Endothelial cell of umbilical vein (primary cell): ENCODE measurements around the gene C6orf136. TPM values are rescaled to one million over a fixed set of nuclear protein-coding genes. Genes with fewer than 3 reads are reported as not detected.

ENCODE experiments used
- BruUV-seq: library from RNA; stranded (reverse); fragments of 400-500 nt; replicated peaks from 2 replicates; lab custom pipeline; 2021; lab: Mats Ljungman, UMichigan
- CTCF ChIA-PET: fragments of 300-600, 350-600 bp; sonication (Branson Sonifier 250); formaldehyde crosslinking; loops from one replicate; lab custom pipeline; 2021; ENCODE audit warnings: antibody characterized with exemption, inconsistent platforms; lab: Charles Lee
- POLR2A ChIA-PET: fragments of 300-600, 350-600 bp; sonication (Branson Sonifier 250); formaldehyde crosslinking; loops from one replicate; lab custom pipeline; 2021; ENCODE audit warnings: antibody characterized with exemption, inconsistent platforms; lab: Charles Lee
- DNase-seq: peaks from one replicate; pipeline ENCODE4 v3.0.0-alpha.2; 2011; ENCODE audit warnings: low read depth, low spot score
- FAIRE-seq: peaks from 2 replicates; lab custom pipeline; 2011; peaks lifted over from hg19 to GRCh38; lab: Jason Lieb, UNC
- H2AFZ ChIP-seq: 2 replicates; pipeline ENCODE4 v1.6.0; 2012; ENCODE audit warnings: low read depth, low read length, control low read depth, inconsistent platforms
- H3K27ac ChIP-seq: 2 replicates; pipeline ENCODE4 v1.5.1; 2011; ENCODE audit warnings: low read depth, mild to moderate bottlenecking, control low read depth, low read length, moderate library complexity; ENCODE audit not compliant: insufficient read depth
- H3K27me3 ChIP-seq, 2 experiments: 2 replicates each; pipeline versions ENCODE4 v1.6.0 to v1.6.1; 2011; ENCODE audit warnings: low read length in 2 of 2, mixed read lengths in 1 of 2; ENCODE audit not compliant: control insufficient read depth in 2 of 2, insufficient read depth in 2 of 2
- H3K36me3 ChIP-seq, 2 experiments: 2 replicates in 1 of 2; 3 replicates in 1 of 2; pipeline ENCODE4 v1.5.1; 2011; ENCODE audit warnings: low read length in 2 of 2, mild to moderate bottlenecking in 1 of 2, moderate library complexity in 1 of 2; ENCODE audit not compliant: control insufficient read depth in 2 of 2, insufficient read depth in 2 of 2; ENCODE audit errors: extremely low read depth in 1 of 2
- H3K4me1 ChIP-seq: 3 replicates; pipeline ENCODE4 v1.5.1; 2011; ENCODE audit warnings: mild to moderate bottlenecking, low read length; ENCODE audit not compliant: control insufficient read depth, insufficient read depth; ENCODE audit errors: extremely low read depth
- H3K4me2 ChIP-seq: 2 replicates; pipeline ENCODE4 v1.6.1; 2011; ENCODE audit warnings: low read length, control low read depth, mixed read lengths; ENCODE audit not compliant: insufficient read depth
- H3K4me3 ChIP-seq, 3 experiments: fragments of 200-600 bp in 1 of 3; sonication (generic), shearing (Covaris generic) in 1 of 3; replicated peaks in 1 of 3; 2 replicates each; pipeline ENCODE4 v1.5.1; 2011 to 2016; ENCODE audit warnings: control low read depth in 3 of 3, low read length in 3 of 3, mild to moderate bottlenecking in 2 of 3, inconsistent platforms in 1 of 3, low read depth in 1 of 3, moderate library complexity in 1 of 3; ENCODE audit not compliant: insufficient read depth in 1 of 3
- H3K79me2 ChIP-seq: 2 replicates; pipeline ENCODE4 v1.6.0; 2012; ENCODE audit warnings: low read length, inconsistent platforms; ENCODE audit not compliant: control insufficient read depth, insufficient read depth
- H3K9ac ChIP-seq: replicated peaks from 2 replicates; pipeline ENCODE3; 2011; ENCODE audit warnings: low read length, control low read depth; ENCODE audit not compliant: insufficient read depth; ENCODE audit errors: extremely low read depth
- H3K9me1 ChIP-seq: replicated peaks from 3 replicates; pipeline ENCODE4 v1.6.0; 2011; ENCODE audit warnings: mild to moderate bottlenecking, low read length; ENCODE audit not compliant: control insufficient read depth, insufficient read depth; ENCODE audit errors: extremely low read depth
- H3K9me3 ChIP-seq: replicated peaks from 2 replicates; pipeline ENCODE4 v1.5.1; 2012; ENCODE audit warnings: low read length, inconsistent platforms; ENCODE audit not compliant: control insufficient read depth, insufficient read depth
- H4K20me1 ChIP-seq: replicated peaks from 2 replicates; pipeline ENCODE3; 2011; ENCODE audit warnings: mild to moderate bottlenecking, low read length; ENCODE audit not compliant: control insufficient read depth, insufficient read depth; ENCODE audit errors: extremely low read depth
- CTCF ChIP-seq, 2 donors: IDR thresholded peaks; 1 replicate in 1 of 2; 2 replicates in 1 of 2; pipeline ENCODE4 v1.5.1; 2011; ENCODE audit warnings: low read length in 2 of 2, mild to moderate bottlenecking in 2 of 2, moderate library complexity in 2 of 2, control low read depth in 1 of 2, inconsistent platforms in 1 of 2, low read depth in 1 of 2; ENCODE audit not compliant: insufficient read depth in 1 of 2; ENCODE audit errors: extremely low read depth in 1 of 2
- EZH2 ChIP-seq: IDR thresholded peaks from 2 replicates; pipeline ENCODE4 v1.6.1; 2012; ENCODE audit warnings: borderline replicate concordance, low read depth, mild to moderate bottlenecking, moderate library complexity, low read length, inconsistent platforms; ENCODE audit not compliant: severe bottlenecking
- FOS ChIP-seq: IDR thresholded peaks from 2 replicates; pipeline ENCODE4 v1.6.1; 2011; ENCODE audit warnings: mild to moderate bottlenecking, low read length, moderate library complexity, borderline replicate concordance; ENCODE audit not compliant: insufficient read depth
- GATA2 ChIP-seq: IDR thresholded peaks from 2 replicates; pipeline ENCODE4 v1.7.0; 2011; ENCODE audit warnings: low read depth, mild to moderate bottlenecking, moderate library complexity, mixed read lengths, low read length; ENCODE audit not compliant: insufficient read length, insufficient read depth
- JUN ChIP-seq: IDR thresholded peaks from 2 replicates; pipeline ENCODE4 v1.6.1; 2011; ENCODE audit warnings: borderline replicate concordance, low read depth; ENCODE audit not compliant: insufficient read length, insufficient read depth
- MYC ChIP-seq: IDR thresholded peaks from one replicate; pipeline ENCODE4 v1.6.1; 2011; ENCODE audit warnings: mild to moderate bottlenecking, low read depth, low read length
- POLR2A ChIP-seq: IDR thresholded peaks from 2 replicates; pipeline ENCODE4 v1.6.1; 2012; ENCODE audit warnings: low read depth, mild to moderate bottlenecking, control low read depth, low read length
- POLR2AphosphoS5 ChIP-seq: IDR thresholded peaks from 2 replicates; pipeline ENCODE4 v1.6.1; 2012; ENCODE audit warnings: low read depth, mild to moderate bottlenecking, control low read depth, low read length, moderate library complexity; ENCODE audit not compliant: insufficient read depth
- dilution Hi-C: fragments of 300-500 bp; cut with MboI; formaldehyde crosslinking; loops from one replicate; pipeline ENCODE4 v1.15.0; 2019; ENCODE audit warnings: low sequenced_read_pairs; ENCODE audit not compliant: extremely low pct_ligation_motif_present
- intact Hi-C: fragments of 100-400 bp; cut with micrococcal nuclease; formaldehyde crosslinking; loops from one replicate; pipeline ENCODE4 v1.10.0; 2022
- polyA plus RNA-seq, 4 experiments: library from polyadenylated mRNA; depleted of rRNA in 3 of 4; stranded (reverse) in 3 of 4; unstranded in 1 of 4; fragments of >200 nt; gene quantifications; 2 replicates each; pipeline versions ENCODE4 v1.2.1 to v1.2.3, GENCODE V29; 2011 to 2012; ENCODE audit warnings: missing spikeins in 1 of 4
- total RNA-seq: library from RNA; stranded (reverse); gene quantifications from 2 replicates; pipeline ENCODE4 v1.2.3, GENCODE V29; 2021

C6orf136 gene
- total and polyA plus RNA-seq, 2 donors (not counting 3 experiments of a cell fraction or from before 2014, with no cell fraction given), result 19.1 to 21.0 TPM

DNA sequence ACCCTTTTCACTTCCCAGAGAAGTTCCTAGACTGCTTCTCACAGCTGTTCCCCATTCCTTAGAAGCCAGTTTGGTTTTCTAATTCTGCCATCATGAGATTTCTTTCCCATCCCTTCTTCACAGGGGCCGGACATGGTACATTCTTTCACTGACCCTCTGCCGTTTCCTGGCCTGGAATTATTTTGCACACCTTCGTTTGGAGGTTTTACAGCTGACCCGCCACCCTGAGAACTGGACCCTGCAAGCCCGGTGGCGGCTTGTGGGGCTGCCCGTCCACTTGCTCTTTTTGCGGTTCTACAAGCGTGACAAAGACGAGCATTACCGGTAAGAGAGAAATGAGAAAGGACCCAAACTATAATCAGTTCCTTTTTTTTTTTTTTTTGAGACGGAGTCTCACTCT, 4.2 kb downstream of the C6orf136 start:
- POLR2A ChIA-PET, result no interaction called here
- no TSS peak for BruUV-seq
- no peaks in the 10 kb centered on the region for H3K9me3 ChIP-seq

More for the DNA sequence above, 4.2 kb downstream of the C6orf136 start:
- peaks cover 8% of the 10 kb centered on the region for H3K4me1 ChIP-seq
- peaks cover 8 to 25% of the 10 kb centered on the region in 2 experiments for H3K36me3 ChIP-seq
- FAIRE-seq (no peak), DNase-seq (no peak)
- no peak overlapping the region for H3K9ac ChIP-seq
- intact Hi-C loops, result no loop called here
- no peaks in the 10 kb centered on the region for H3K27me3 ChIP-seq
- TF ChIP-seq MYC, result no peak
- no peak for TF ChIP-seq GATA2
- no peak for TF ChIP-seq EZH2
- TF ChIP-seq POLR2A, result no peak
- no peak for TF ChIP-seq FOS
- TF ChIP-seq JUN, result no peak
- TF ChIP-seq CTCF (IDR thresholded peaks at IDR 0.05; ENCODE audit: extremely low read depth in 1 of 2, insufficient read depth in 1 of 2, low read depth in 1 of 2, low read length in 2 of 2), result no peak
- no peak for TF ChIP-seq POLR2AphosphoS5
- H3K79me2 ChIP-seq, result peaks cover 17% of the 10 kb centered on the region
- no peak overlapping the region for H3K4me3 ChIP-seq
- H2AFZ ChIP-seq, result no peak overlapping the region
- dilution Hi-C loops, result no loop called here
- H3K27ac ChIP-seq, result no peak overlapping the region
- no peaks in the 10 kb centered on the region for H3K9me1 ChIP-seq
- no peaks in the 10 kb centered on the region for H4K20me1 ChIP-seq
- CTCF ChIA-PET, result interaction anchor here (0.7 to 1.3 kb wide), 2 partner anchors 21 to 79 kb away, joined by 3 to 5 read pairs; partner anchors contain the start of gene DHX16
- H3K4me2 ChIP-seq, result no peak overlapping the region
